NCI-H526 treated with DMSO at 0.1 percent for 48 hours (cell line): Measurements from ENCODE around the gene VWC2L.

ENCODE experiments used
- DNase-seq: peaks from one replicate; lab custom pipeline; 2025; lab: John Stamatoyannopoulos, UW

The VWC2L gene

GRCh38 chr2:214593727-214594126, 182.9 kb downstream of the VWC2L start:
- no peak for DNase-seq

- no peak for DNase-seq
Measured at GRCh38 chr2:214601852-214602633, 191.2 kb downstream of the VWC2L start.

GRCh38 chr2:214604861-214605260, 194.0 kb downstream of the VWC2L start:
- DNase-seq: no peak

DNA sequence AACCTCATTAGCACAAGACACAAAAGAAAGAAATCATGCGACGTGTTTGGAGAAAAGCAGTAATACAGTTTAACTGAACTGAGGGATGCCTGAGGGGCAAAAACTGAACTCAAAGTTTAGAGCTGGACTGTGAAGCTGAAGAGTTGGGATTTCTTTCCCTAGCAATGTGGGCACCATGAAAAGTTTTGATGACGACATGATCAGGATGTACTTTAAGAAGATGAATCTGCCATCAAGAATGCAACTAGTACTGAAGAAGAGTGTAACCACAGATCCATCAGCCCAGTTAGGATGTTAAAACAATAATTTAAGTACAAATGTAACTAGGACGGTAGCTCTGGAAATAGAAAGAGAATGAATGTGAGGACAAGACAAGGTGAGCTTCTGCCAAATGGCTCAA, 196.2 kb downstream of the VWC2L start:
- DNase-seq: no peak

DNA sequence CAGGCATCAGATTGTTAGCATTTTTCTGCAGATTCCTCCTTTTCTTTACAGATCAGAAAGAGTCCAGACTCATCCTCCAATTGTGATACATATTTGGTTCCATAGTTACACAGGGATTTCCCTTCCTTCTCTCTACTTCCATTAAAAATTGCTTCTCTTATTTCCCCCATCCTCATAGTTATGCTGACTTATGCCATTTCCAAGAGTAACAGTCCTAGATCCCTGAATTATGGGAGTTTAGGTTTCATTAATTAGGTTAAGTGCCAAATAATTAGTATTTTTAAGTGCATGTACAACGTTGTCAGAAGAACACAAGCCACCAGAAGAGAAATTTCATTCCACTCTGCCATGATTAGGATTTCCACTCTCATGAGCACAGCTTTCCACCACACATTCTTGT, 200.2 kb downstream of the VWC2L start:
- DNase-seq: no peak

DNA sequence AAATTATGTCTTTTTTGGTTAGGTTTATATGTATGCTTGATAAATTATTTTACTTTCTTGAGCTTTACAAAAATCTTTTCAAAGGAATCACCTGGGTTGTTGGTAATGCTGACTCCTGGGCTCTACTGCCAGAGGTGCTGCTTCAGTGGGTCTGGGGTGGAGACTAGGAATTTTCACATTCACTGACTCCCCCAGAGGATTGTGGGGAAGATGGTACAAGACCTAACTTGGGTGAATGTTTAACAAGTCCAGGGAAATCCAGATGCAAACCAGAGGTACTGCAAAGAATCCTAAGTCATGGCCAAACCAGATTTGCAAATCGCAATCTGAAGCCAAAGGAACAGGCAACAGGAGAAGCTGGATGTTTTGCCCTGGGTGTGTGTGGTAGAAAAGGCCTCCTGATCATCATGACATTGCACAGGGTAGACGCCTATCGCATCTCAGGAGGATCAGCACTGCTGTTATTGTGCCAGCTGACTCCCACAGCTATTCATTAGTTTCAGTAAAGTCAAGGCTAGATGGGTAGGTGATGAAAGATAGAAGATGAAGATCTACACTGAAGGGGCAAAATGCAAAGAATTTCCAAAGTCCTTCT, 213.4 kb downstream of the VWC2L start:
- DNase-seq: no peak

GRCh38 chr2:214628091-214628490, 217.2 kb downstream of the VWC2L start:
- no peak for DNase-seq
